Spleen (tissue), 7 donors: ENCODE measurements around the gene MMP15.

Source experiments
- CTCF ChIP-seq, 11 experiments: fragments of 200-600 bp in 7 of 11; fragments of 450-650 bp in 4 of 11; sonication (generic) in 4 of 11; IDR thresholded peaks in 8 of 11; conservative IDR thresholded peaks in 3 of 11; 1 replicate in 7 of 11; 2 replicates in 4 of 11; pipeline versions ENCODE4 v1.4.0 to v1.8.0; 2016 to 2021; ENCODE audit warnings: antibody characterized with exemption in 11 of 11, inconsistent platforms in 4 of 11, mild to moderate bottlenecking in 1 of 11
- POLR2A ChIP-seq, 3 donors: fragments of 450-650 bp; IDR thresholded peaks; one replicate each; pipeline ENCODE4 v1.5.1; 2017; ENCODE audit warnings: antibody characterized with exemption in 3 of 3, mild to moderate bottlenecking in 1 of 3
- POLR2AphosphoS5 ChIP-seq, 3 donors: sonication (generic); formaldehyde crosslinking; IDR thresholded peaks; one replicate each; pipeline ENCODE4 v1.5.1; 2017; ENCODE audit warnings: antibody characterized with exemption in 3 of 3
- donor health status: DM: no; HTN: no; CAD: no; lungs with moderate emphysema.
- donor health status: DM: no; HTN: no; CAD: no.
- donor health status: DM: no; HTN: no; CAD: no.

GRCh38 chr16:58020628-58021521, 4.7 kb upstream of the MMP15 start:
- TF ChIP-seq CTCF (IDR thresholded peaks at IDR 0.05 in 8 of 11, conservative IDR thresholded peaks at IDR 0.05 in 3 of 11) = peak; percentile 65 to 91 (median 86)
- no peak for TF ChIP-seq POLR2AphosphoS5 (IDR thresholded peaks at IDR 0.05)
- no peak for TF ChIP-seq POLR2A (IDR thresholded peaks at IDR 0.05)
